COLO668 (cell line): ENCODE results near the gene HMCES.
"Not testable (repeated sequence)": the region's sequence is repeated elsewhere in the genome, so short reads cannot be mapped to it uniquely, and the experiment has no call there.

Experiments used
- DNase-seq: peaks from one replicate; lab custom pipeline; 2025; ENCODE audit not compliant: unreplicated experiment; lab: John Stamatoyannopoulos, UW

HMCES gene

DNA sequence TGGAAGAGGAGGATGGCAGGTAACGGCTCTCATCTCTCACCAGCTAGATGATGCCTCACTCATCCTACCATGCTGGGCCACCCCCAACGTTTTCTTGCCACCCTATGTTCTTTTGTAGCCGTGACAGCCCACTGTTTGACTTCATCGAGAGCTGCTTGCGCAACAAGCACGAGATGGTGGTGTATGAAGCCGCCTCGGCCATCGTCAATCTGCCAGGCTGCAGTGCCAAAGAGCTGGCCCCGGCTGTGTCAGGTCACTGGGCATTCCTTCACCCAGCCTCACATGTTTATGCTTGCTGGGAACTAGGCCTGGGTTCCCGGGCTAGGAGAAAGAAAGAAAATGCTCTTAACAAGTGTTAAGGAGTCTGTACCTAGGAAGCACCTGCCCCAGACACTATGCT lies 21.1 kb upstream of the HMCES start:
- DNase-seq, result no peak

DNA sequence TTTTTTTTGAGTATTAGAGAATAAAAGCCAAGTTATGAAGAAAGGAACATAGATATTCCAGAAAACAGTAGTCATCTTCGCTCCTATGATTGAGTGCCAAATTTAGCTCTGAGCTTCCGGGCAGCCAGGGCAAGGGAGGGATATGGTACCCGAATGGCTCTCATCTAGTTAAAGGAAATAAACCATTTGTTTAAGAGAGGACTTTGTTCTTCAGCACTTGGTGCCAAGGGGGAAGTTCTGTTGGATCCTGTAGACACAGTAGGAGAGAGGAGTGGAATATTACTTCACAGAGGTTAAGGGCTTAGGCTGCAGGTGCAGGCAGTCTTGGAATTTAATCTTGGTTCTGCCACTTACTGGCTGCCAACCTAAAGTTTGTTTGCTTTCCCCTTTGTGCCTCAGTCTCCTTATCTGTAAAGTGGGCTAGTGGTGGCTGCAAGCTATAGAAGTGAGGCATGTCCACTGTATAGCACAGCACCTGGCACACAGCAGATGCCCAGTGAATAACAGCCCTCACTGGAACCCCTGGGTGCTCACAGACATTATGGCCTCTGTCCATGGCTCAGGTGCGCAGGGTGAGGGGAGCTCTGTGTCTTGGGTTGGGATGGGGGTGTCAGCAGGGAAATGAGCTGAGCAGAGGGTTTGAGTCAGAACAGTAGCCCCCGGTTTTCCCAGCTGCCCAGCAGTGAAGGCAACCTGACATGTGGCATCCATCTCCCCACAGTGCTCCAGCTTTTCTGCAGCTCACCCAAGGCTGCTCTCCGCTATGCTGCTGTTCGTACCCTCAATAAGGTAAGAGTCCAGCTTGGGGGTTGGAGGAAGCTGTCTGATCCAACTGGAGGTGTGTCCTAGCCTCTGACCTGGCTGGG lies 18.8 kb upstream of the HMCES start:
- no peak for DNase-seq

- no peak for DNase-seq
Observed at GRCh38 chr3:129260606-129261005, 18.1 kb upstream of the HMCES start.

DNA sequence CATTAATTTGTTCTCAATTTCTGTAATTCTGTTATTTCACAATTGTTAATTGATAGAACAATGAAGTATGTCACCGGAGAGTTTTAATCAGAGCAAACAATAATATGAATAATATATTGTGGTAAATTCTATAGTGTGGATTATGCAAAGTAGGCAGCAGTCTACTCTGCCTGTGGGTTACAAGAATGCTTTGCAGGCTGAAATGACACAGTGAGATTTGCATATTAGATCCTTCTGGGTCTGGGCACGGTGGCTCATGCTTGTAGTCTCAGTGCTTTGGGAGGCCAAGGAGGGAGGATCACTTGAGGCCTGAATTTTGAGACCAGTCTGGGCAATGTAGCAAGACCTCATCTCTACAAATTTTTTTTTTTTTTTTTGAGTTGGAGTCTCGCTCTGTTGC lies 16.8 kb upstream of the HMCES start:
- DNase-seq, result no peak

- no peak for DNase-seq
Observed at GRCh38 chr3:129263161-129263910, 15.3 kb upstream of the HMCES start.

- not testable (repeated sequence) for DNase-seq
Observed at GRCh38 chr3:129264994-129265393, 13.7 kb upstream of the HMCES start.

- DNase-seq, result no peak
Observed at GRCh38 chr3:129266651-129267050, 12.0 kb upstream of the HMCES start.

DNA sequence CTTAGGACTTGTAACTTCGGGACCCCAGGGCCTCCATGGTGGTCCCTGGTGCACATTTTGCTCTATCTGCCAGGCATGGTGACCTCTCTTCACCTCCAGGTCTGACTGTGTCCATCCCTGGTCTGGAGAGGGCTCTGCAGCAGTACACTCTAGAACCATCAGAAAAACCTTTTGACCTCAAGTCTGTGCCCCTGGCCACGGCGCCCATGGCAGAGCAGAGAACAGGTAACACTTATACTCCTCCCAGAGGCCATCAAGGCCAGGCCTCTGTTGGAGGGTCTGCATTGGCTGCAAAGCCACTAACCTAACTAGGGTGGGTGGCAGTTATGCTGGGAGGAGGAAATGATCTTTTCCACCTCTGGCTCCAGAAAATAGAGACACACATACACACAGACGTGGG lies 10.3 kb upstream of the HMCES start:
- DNase-seq, result no peak

- no peak for DNase-seq
Observed at GRCh38 chr3:129271674-129272073, 7.0 kb upstream of the HMCES start.

DNA sequence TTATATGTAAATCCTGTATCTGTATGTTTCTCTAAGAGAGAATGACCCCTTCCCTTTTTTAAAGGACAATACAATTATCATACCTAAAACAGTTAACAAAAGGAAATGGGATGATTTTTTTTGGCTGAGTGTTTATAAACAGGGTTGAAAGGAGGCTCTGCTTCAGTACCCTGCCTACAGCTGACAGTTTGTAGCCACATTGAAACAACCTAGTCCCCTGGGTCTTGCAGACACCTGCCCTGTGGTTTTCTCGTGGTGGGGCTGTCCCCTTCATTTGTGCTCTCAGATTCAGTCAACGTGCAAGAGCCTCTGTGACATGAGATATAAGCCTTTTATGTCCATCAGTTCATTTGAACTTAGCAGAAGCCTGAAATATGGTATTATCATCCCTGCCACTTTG lies 2.3 kb upstream of the HMCES start:
- DNase-seq, result no peak

- no peak for DNase-seq
Observed at GRCh38 chr3:129277829-129278271, 820 bp upstream of the HMCES start.

- DNase-seq, result peak; percentile 6
Observed at GRCh38 chr3:129278966-129279906, 566 bp downstream of the HMCES start.

- DNase-seq, result no peak
Observed at GRCh38 chr3:129280183-129280582, 1.5 kb downstream of the HMCES start.

GRCh38 chr3:129281726-129282125 lies 3.1 kb downstream of the HMCES start:
- DNase-seq, result no peak

DNA sequence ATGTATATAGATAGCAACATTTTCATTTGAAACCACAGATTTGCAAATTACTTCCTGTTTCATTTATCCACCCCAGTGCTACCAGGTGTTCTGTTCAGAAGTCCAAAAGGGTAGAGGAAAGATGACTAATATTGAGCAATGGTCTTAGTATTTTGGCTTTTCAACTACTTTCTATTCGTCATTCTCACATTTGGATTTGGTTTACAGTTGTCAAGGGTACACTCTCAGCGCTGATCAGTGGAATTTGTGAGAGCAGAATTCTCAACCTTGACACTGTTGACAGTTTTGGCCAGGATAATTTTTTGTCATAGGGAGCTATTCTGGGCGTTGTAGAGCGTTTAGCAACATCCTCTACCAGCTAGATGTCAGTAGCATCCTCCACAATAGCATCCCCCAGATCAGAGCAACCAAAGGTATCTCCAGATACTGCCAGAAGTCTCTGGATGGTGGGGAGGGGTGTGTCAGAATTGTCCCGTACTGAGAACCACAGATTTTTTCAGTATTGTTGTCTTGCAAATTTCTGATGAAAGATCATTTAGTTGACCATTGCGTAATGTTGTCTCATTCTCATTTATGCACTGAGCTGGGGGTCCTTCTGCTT lies 4.2 kb downstream of the HMCES start:
- no peak for DNase-seq

GRCh38 chr3:129286081-129286480 lies 7.4 kb downstream of the HMCES start:
- DNase-seq, result no peak

DNA sequence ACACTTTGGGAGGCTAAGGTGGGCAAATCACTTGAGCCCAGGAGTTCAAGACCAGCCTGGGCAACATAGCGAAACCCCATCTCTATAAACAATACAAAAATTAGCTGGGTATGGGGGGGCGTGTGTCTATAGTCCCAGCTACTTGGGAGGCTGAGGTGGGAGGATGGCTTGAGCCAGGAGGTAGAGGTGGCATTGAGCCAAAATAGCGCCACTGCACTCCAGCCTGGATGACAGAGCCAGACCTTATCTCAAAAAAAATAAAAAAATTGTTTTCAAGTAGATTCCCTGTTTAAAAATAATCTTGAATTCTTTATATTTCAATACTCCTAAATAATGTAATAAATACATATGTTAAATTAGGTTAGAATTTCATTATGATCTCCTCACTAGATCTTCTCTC lies 9.8 kb downstream of the HMCES start:
- no peak for DNase-seq

GRCh38 chr3:129289201-129289921 lies 10.7 kb downstream of the HMCES start:
- DNase-seq, result no peak

GRCh38 chr3:129291236-129291886 lies 12.7 kb downstream of the HMCES start:
- no peak for DNase-seq

DNA sequence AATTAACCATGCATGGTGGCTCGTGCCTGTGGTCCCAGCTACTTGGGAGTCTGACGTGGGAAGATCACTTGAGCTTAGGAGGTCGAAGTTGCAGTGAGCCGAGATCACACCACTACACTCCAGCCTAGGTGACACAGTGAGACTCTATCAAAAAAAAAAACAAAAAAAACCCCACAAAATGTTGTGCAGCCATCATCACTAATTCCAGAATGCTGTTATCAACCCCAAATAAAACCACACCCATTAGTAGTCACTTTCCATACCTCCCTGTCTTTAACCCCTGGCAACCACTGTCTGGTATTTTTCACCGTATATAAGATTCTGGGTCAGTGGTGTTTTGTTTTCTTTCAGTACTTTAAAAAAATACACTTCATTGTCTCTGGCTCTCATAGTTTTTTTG lies 16.6 kb downstream of the HMCES start:
- DNase-seq, result no peak
